SJSA1 (cell line): Measurements from ENCODE around the gene KCND3. TPM values are rescaled to one million over a fixed set of nuclear protein-coding genes. Genes with fewer than 3 reads are reported as not detected.

Source experiments
- DNase-seq, 2 experiments: peaks; one replicate each; pipeline ENCODE4 v3.0.0-alpha.2; 2015 to 2020; ENCODE audit warnings: low spot score in 2 of 2, low read depth in 1 of 2
- H3K27ac ChIP-seq: fragments of 250-450 bp; sonication (Bioruptor Pico); 2 replicates; pipeline ENCODE4 v1.5.1; 2020; ENCODE audit warnings: mild to moderate bottlenecking, moderate library complexity
- H3K27me3 ChIP-seq: fragments of 250-450 bp; sonication (Bioruptor Pico); replicated peaks from 2 replicates; pipeline ENCODE4 v1.5.1; 2020; ENCODE audit warnings: mild to moderate bottlenecking, moderate library complexity
- H3K36me3 ChIP-seq: fragments of 250-450 bp; sonication (Bioruptor Pico); 2 replicates; pipeline ENCODE4 v1.5.1; 2020; ENCODE audit warnings: mild to moderate bottlenecking
- H3K4me1 ChIP-seq: fragments of 250-450 bp; sonication (Bioruptor Pico); replicated peaks from 2 replicates; pipeline ENCODE4 v1.6.1; 2021; ENCODE audit warnings: mild to moderate bottlenecking
- H3K4me3 ChIP-seq: fragments of 250-450 bp; sonication (Bioruptor Pico); 2 replicates; pipeline ENCODE4 v1.5.1; 2020; ENCODE audit warnings: mild to moderate bottlenecking
- H3K9me3 ChIP-seq: fragments of 250-450 bp; sonication (Bioruptor Pico); replicated peaks from 2 replicates; pipeline ENCODE4 v1.5.1; 2020; ENCODE audit warnings: mild to moderate bottlenecking
- total RNA-seq: library from RNA; depleted of rRNA; stranded (reverse); fragments of >200 nt; shearing (Covaris generic); gene quantifications from 2 replicates; pipeline ENCODE4 v1.2.3, GENCODE V29; 2014

The KCND3 gene
- total RNA-seq, 1 experiment from 2014 or later, result not detected

DNA sequence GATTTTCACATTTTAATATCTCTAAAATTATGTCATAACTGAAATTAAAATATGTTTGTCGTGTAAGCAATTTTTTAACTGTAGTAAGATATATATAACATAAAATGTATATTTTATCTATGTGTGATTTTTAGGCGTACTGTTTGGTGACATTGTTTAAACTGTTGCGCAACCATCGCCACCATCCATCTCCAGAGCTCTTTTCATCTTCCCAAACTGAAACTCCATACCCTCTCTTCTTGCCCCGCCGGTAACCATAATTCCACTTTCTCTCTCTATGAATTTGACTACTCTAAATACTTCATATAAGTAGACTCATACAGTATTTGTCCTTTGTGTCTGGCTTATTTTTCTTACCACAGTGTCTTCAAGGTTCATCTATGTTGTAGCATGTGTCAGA, 167.3 kb downstream of the KCND3 start:
- DNase-seq, result no peak
- H3K27ac ChIP-seq, result no peak overlapping the region
- H3K9me3 ChIP-seq, result no peaks in the 10 kb centered on the region
- no peaks in the 10 kb centered on the region for H3K36me3 ChIP-seq
- H3K4me1 ChIP-seq, result no peaks in the 10 kb centered on the region
- peaks cover 18% of the 10 kb centered on the region; the same call in 1 of the 2 replicates for H3K27me3 ChIP-seq
- H3K4me3 ChIP-seq, result no peak overlapping the region

DNA sequence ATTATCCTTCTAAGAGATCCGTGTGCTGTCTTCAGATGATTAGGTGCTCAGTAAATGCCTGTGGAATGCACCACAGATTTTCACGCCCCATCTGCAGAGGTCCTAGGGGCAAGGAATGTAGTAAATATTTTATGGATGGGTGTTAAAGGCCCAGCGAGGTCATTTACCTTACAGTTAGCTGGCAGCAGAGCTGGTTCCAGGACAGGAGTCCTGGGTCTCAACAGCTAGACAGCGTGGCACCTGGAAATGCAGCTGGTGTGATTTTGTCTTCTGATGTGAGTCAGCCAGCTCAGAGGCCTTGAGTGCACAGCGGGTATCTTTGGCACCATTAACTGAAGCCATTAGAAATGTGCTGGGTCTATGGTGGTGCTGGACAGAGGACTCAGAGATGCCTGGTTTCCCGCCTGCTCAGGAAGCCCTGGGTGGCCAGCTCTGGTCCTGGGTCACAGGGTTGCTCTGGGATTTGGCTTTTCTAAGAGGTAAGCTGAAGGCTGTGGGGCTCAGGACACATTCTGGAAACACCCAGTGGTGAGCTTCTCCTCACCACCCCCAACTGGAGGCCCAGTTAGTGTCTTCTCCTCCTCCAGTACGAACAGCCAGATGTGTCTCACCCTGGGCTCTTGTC, 168.2 kb downstream of the KCND3 start:
- DNase-seq, result no peak
- H3K4me3 ChIP-seq, result no peak overlapping the region
- no peaks in the 10 kb centered on the region for H3K4me1 ChIP-seq
- H3K27ac ChIP-seq, result no peak overlapping the region
- no peaks in the 10 kb centered on the region for H3K9me3 ChIP-seq
- H3K36me3 ChIP-seq, result no peaks in the 10 kb centered on the region
- peaks cover 23% of the 10 kb centered on the region; the same call in 1 of the 2 replicates for H3K27me3 ChIP-seq

DNA sequence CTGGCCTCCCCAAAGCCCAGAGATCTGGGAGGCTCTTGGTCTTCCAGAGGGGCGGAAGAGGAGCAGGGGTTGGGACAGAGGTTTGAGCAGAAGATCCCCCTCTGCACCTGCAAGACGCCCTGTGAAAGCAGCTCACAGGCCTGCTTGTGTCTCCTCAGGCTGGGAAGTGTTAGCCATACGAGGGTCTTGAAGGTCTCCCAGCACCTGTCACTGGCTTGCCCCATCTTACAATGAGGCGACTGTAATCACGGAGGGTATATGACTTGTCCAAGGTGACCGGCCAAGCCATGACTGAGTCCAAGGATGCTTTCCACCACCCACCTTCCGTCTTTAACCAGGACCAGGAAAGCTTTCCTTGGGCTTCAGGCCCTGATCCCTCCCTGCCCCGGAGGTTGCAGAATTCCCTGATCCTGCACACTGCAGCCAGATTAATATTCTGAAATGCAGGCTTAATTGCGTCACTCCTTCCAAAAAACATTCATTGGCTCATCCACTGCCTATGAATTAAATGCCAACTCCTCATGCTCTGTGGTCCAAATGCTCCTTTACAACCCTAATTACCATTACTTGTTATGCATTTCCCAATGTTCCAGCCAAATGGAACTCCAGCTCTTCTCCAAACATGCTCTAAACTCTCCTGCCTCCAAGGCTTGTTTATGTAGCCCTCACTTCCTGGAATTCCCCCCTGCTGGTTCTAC, 169.8 kb downstream of the KCND3 start:
- Histone ChIP-seq H3K27ac (no peak overlapping the region), H3K4me1 (no peaks in the 10 kb centered on the region), H3K9me3 (no peaks in the 10 kb centered on the region), H3K4me3 (no peak overlapping the region), H3K27me3 (peaks cover 30% of the 10 kb centered on the region; the same call in 1 of the 2 replicates), H3K36me3 (no peaks in the 10 kb centered on the region)
- no peak for DNase-seq

- H3K36me3 ChIP-seq, result no peaks in the 10 kb centered on the region
- H3K27ac ChIP-seq, result no peak overlapping the region
- DNase-seq, result no peak
- H3K9me3 ChIP-seq, result no peaks in the 10 kb centered on the region
- no peaks in the 10 kb centered on the region for H3K4me1 ChIP-seq
- H3K4me3 ChIP-seq, result no peak overlapping the region
- peaks cover 32% of the 10 kb centered on the region; the same call in 1 of the 2 replicates for H3K27me3 ChIP-seq
Measured at GRCh38 chr1:111818546-111818945, 170.9 kb downstream of the KCND3 start.

GRCh38 chr1:111818081-111818480, 171.4 kb downstream of the KCND3 start:
- DNase-seq, result no peak
- H3K27me3 ChIP-seq, result peaks cover 32% of the 10 kb centered on the region; the same call in 1 of the 2 replicates
- no peaks in the 10 kb centered on the region for H3K36me3 ChIP-seq
- H3K4me3 ChIP-seq, result no peak overlapping the region
- no peaks in the 10 kb centered on the region for H3K9me3 ChIP-seq
- H3K27ac ChIP-seq, result no peak overlapping the region
- H3K4me1 ChIP-seq, result no peaks in the 10 kb centered on the region

DNA sequence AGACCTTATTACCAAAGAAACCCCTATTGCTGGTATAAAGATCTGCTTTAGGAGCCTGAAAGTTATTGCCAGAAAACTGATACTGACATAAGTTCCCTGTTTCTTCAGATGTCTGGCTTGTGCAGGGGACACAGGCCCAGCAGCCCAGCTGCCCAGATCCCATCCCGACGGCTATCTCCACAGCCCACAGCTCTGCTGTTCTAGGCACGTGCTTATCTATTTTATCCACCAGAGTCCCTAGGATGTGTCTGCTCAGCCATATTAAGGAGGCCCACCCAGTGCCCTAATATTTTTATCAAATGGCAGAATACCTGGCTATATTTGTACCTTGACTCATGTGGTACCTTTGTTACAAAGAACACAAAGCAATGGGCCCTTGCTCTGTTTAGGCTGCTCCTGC, 174.8 kb downstream of the KCND3 start:
- Histone ChIP-seq H3K36me3 (no peaks in the 10 kb centered on the region), H3K9me3 (no peaks in the 10 kb centered on the region), H3K27me3 (peaks cover 26% of the 10 kb centered on the region; the same call in 1 of the 2 replicates), H3K27ac (no peak overlapping the region), H3K4me1 (no peaks in the 10 kb centered on the region), H3K4me3 (no peak overlapping the region)
- no peak for DNase-seq

DNA sequence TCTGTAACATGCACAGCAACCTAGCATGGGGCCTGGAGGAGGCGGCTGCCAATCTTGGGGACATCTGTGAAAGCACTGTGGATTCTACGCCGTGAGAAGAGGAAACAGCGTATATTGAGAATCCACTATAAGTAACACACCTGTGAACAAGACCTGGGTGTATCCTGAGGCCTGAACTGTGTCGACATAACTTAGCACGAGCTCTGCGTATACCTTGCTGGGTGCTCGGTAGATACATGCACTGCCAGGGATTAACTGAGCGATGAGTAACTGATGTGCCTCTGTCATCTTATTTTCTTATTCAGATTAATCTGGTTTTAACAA, 175.2 kb downstream of the KCND3 start:
- Histone ChIP-seq H3K4me3 (no peak overlapping the region), H3K4me1 (no peaks in the 10 kb centered on the region), H3K36me3 (no peaks in the 10 kb centered on the region), H3K27me3 (peaks cover 26% of the 10 kb centered on the region; the same call in 1 of the 2 replicates), H3K9me3 (no peaks in the 10 kb centered on the region), H3K27ac (no peak overlapping the region)
- no peak for DNase-seq

- H3K4me1 ChIP-seq, result no peaks in the 10 kb centered on the region
- no peaks in the 10 kb centered on the region for H3K9me3 ChIP-seq
- H3K27ac ChIP-seq, result no peak overlapping the region
- no peak for DNase-seq
- no peak overlapping the region for H3K4me3 ChIP-seq
- H3K27me3 ChIP-seq, result peaks cover 26% of the 10 kb centered on the region; the same call in 1 of the 2 replicates
- no peaks in the 10 kb centered on the region for H3K36me3 ChIP-seq
Measured at GRCh38 chr1:111813440-111814304, 175.8 kb downstream of the KCND3 start.

- Histone ChIP-seq H3K4me3 (no peak overlapping the region), H3K4me1 (no peaks in the 10 kb centered on the region), H3K9me3 (no peaks in the 10 kb centered on the region), H3K27me3 (peaks cover 32% of the 10 kb centered on the region), H3K27ac (no peak overlapping the region), H3K36me3 (no peaks in the 10 kb centered on the region)
- DNase-seq, result no peak
Measured at GRCh38 chr1:111812306-111812705, 177.2 kb downstream of the KCND3 start.

DNA sequence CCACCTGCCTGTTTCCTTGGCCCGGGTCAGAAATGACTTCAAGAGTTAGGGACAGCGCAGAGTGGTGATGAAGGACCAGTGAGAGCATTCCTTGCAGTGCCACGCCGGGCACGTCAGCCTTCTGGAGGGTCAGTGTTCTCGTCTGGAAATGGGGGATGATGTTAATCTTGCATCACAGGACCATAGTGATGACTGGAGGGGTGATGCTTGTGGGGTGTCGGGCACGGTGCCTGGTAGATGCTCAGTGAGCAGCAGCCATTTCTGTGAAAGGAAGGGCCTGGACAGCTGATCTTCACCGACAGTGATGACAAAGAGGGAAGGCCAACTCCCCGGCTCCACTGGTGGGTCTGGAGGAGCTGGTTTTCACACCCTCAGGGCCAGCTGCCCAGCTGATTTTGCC, 177.6 kb downstream of the KCND3 start:
- Histone ChIP-seq H3K27me3 (peaks cover 30% of the 10 kb centered on the region), H3K4me1 (no peaks in the 10 kb centered on the region), H3K9me3 (no peaks in the 10 kb centered on the region), H3K36me3 (no peaks in the 10 kb centered on the region), H3K27ac (no peak overlapping the region), H3K4me3 (no peak overlapping the region)
- no peak for DNase-seq

- Histone ChIP-seq H3K4me3 (no peak overlapping the region), H3K36me3 (no peaks in the 10 kb centered on the region), H3K27me3 (peaks cover 43% of the 10 kb centered on the region), H3K9me3 (no peaks in the 10 kb centered on the region), H3K4me1 (no peaks in the 10 kb centered on the region), H3K27ac (no peak overlapping the region)
- DNase-seq, result no peak
Measured at GRCh38 chr1:111805251-111805650, 184.2 kb downstream of the KCND3 start.

DNA sequence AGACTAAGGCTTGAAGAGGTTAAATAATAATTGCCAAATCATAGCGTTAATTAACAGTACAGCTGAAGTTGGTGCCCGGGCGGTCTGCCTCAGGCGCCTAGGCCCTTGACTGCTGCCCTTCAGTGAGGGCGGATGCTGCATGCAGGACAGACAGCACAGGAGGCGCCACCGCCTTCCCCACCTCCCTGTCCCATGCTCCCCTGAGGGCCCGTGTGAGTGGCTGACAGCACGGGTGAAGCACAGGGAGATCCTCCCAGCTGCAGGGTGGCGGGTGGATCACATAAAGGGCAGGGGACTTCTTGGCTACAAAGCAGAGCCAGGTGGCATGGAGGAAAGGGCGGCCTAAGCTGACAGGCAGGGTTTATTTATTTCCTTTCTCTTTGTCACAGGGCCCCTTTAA, 184.7 kb downstream of the KCND3 start:
- Histone ChIP-seq H3K4me3 (no peak overlapping the region), H3K4me1 (no peaks in the 10 kb centered on the region), H3K27me3 (peaks cover 43% of the 10 kb centered on the region), H3K36me3 (no peaks in the 10 kb centered on the region), H3K9me3 (no peaks in the 10 kb centered on the region), H3K27ac (no peak overlapping the region)
- DNase-seq, result no peak

- Histone ChIP-seq H3K4me1 (no peaks in the 10 kb centered on the region), H3K36me3 (no peaks in the 10 kb centered on the region), H3K27ac (no peak overlapping the region), H3K27me3 (peaks cover 45% of the 10 kb centered on the region), H3K4me3 (no peak overlapping the region), H3K9me3 (no peaks in the 10 kb centered on the region)
- DNase-seq, result no peak
Measured at GRCh38 chr1:111803951-111804350, 185.5 kb downstream of the KCND3 start.

GRCh38 chr1:111802984-111803383, 186.5 kb downstream of the KCND3 start:
- no peak for DNase-seq
- Histone ChIP-seq H3K9me3 (no peaks in the 10 kb centered on the region), H3K4me1 (no peaks in the 10 kb centered on the region), H3K27me3 (peaks cover 46% of the 10 kb centered on the region), H3K4me3 (no peak overlapping the region), H3K27ac (no peak overlapping the region), H3K36me3 (no peaks in the 10 kb centered on the region)
